CD8-positive, alpha-beta memory T cell (primary cell): ENCODE results near the gene EVA1B. TPM values are rescaled to one million over a fixed set of nuclear protein-coding genes. Genes with fewer than 3 reads are reported as not detected.

Experiments
- CTCF ChIA-PET: fragments of 350-600 bp; sonication (Branson Sonifier 250); formaldehyde crosslinking; loops from one replicate; lab custom pipeline; 2021; ENCODE audit warnings: antibody characterized with exemption; lab: Charles Lee
- POLR2A ChIA-PET: fragments of 350-600 bp; sonication (Branson Sonifier 250); formaldehyde crosslinking; loops from one replicate; lab custom pipeline; 2021; ENCODE audit warnings: antibody characterized with exemption; lab: Charles Lee
- DNase-seq, 5 donors: peaks; one replicate each; pipeline versions ENCODE4 v3.0.0 to v3.0.0-alpha.2; 2020 to 2022; ENCODE audit warnings: mixed read lengths in 1 of 5
- H3K27ac ChIP-seq: one replicate; pipeline ENCODE4 v1.7.0; 2013; ENCODE audit warnings: low read depth, mild to moderate bottlenecking, low read length, moderate library complexity
- H3K27me3 ChIP-seq: 2 replicates; pipeline ENCODE4 v1.7.0; 2013; ENCODE audit warnings: low read length, mild to moderate bottlenecking; ENCODE audit not compliant: insufficient read depth, poor library complexity, severe bottlenecking
- H3K36me3 ChIP-seq: 2 replicates; pipeline ENCODE4 v1.7.0; 2013; ENCODE audit warnings: mild to moderate bottlenecking, low read length, moderate library complexity; ENCODE audit not compliant: insufficient read depth
- H3K4me1 ChIP-seq: 2 replicates; pipeline ENCODE4 v1.7.0; 2013; ENCODE audit warnings: mild to moderate bottlenecking, low read length, moderate library complexity; ENCODE audit not compliant: insufficient read depth
- H3K4me3 ChIP-seq: 2 replicates; pipeline ENCODE4 v1.7.0; 2013; ENCODE audit warnings: mild to moderate bottlenecking, low read length
- H3K9me3 ChIP-seq: 2 replicates; pipeline ENCODE4 v1.7.0; 2013; ENCODE audit warnings: mild to moderate bottlenecking, low read length
- H3K27ac Mint-ChIP-seq, 8 donors: one replicate each; pipeline ENCODE4 v1.8.0; 2020 to 2021; ENCODE audit warnings: mixed read lengths in 8 of 8, mild to moderate bottlenecking in 6 of 8, inconsistent platforms in 3 of 8, moderate library complexity in 3 of 8
- H3K27me3 Mint-ChIP-seq, 2 donors: one replicate each; pipeline ENCODE4 v1.8.0; 2020 to 2021; ENCODE audit warnings: mixed read lengths in 2 of 2, mild to moderate bottlenecking in 1 of 2, moderate library complexity in 1 of 2
- H3K36me3 Mint-ChIP-seq, 3 donors: one replicate each; pipeline ENCODE4 v1.8.0; 2020 to 2021; ENCODE audit warnings: mixed read lengths in 3 of 3, inconsistent platforms in 1 of 3, mild to moderate bottlenecking in 1 of 3
- H3K4me1 Mint-ChIP-seq, 3 donors: one replicate each; pipeline ENCODE4 v1.8.0; 2020 to 2021; ENCODE audit warnings: mixed read lengths in 3 of 3, inconsistent platforms in 1 of 3, mild to moderate bottlenecking in 1 of 3
- H3K4me3 Mint-ChIP-seq, 7 donors: one replicate each; pipeline ENCODE4 v1.8.0; 2020 to 2021; ENCODE audit warnings: mixed read lengths in 7 of 7, mild to moderate bottlenecking in 6 of 7, moderate library complexity in 4 of 7, inconsistent platforms in 2 of 7
- H3K9me3 Mint-ChIP-seq, 5 donors: one replicate each; pipeline ENCODE4 v1.8.0; 2020 to 2022; ENCODE audit warnings: mixed read lengths in 5 of 5, mild to moderate bottlenecking in 3 of 5, moderate library complexity in 2 of 5, inconsistent platforms in 1 of 5
- polyA plus RNA-seq: library from polyadenylated mRNA; unstranded; fragments of 300-500 nt; fragmentation: Illumina TruSeq; gene quantifications from one replicate; pipeline ENCODE4 v1.2.3, GENCODE V29; 2021
- total RNA-seq, 2 experiments: library from RNA; stranded (reverse); gene quantifications; one replicate each; pipeline ENCODE4 v1.2.3, GENCODE V29; 2021

EVA1B gene
- total and polyA plus RNA-seq, 3 experiments from 2014 or later = 8.1 to 16.3 (median 13.6) TPM

GRCh38 chr1:36285443-36286101 is 37.9 kb downstream of the EVA1B start:
- Mint-ChIP-seq H3K4me3 (no peak overlapping the region), H3K27me3 (no peaks in the 10 kb centered on the region), H3K9me3 (no peaks in the 10 kb centered on the region), H3K4me1 (peaks cover 14 to 24% (median 16%) of the 10 kb centered on the region in 3 donors), H3K27ac (peak overlapping the region in 7 of 8 donors; percentile 30 to 87 (median 72)), H3K36me3 (peaks cover 5 to 82% (median 15%) of the 10 kb centered on the region in 3 donors)
- peak; percentile 49 to 76 (median 61) for DNase-seq
- Histone ChIP-seq H3K27me3 (no peaks in the 10 kb centered on the region), H3K36me3 (peaks cover 62% of the 10 kb centered on the region), H3K9me3 (no peaks in the 10 kb centered on the region), H3K4me1 (peaks cover 5% of the 10 kb centered on the region), H3K27ac (no peak overlapping the region), H3K4me3 (no peak overlapping the region)
- POLR2A ChIA-PET = interaction anchor here (1.0 to 1.9 kb wide), 2 partner anchors 97 to 136 kb away, joined by 5 to 6 read pairs; partner anchors contain the start of gene TRAPPC3
- CTCF ChIA-PET = interaction anchor here (0.7 to 5.0 kb wide), 29 partner anchors 9 to 191 kb away, joined by 3 to 31 read pairs (median 4); partner anchors contain the start of genes MAP7D1, SH3D21, THRAP3 and TRAPPC3

- Mint-ChIP-seq H3K9me3 (no peaks in the 10 kb centered on the region), H3K36me3 (peaks cover 5 to 76% (median 15%) of the 10 kb centered on the region in 3 donors)
These were observed 38.9 kb downstream of the EVA1B start for GRCh38 chr1:36284517-36284916.

GRCh38 chr1:36284061-36284460 is 39.4 kb downstream of the EVA1B start:
- Mint-ChIP-seq H3K27ac (peak overlapping the region in 6 of 8 donors; percentile 26 to 79 (median 43)), H3K4me1 (peaks cover 22 to 37% (median 31%) of the 10 kb centered on the region in 3 donors), H3K9me3 (no peaks in the 10 kb centered on the region), H3K27me3 (no peaks in the 10 kb centered on the region), H3K4me3 (no peak overlapping the region), H3K36me3 (peaks cover 5 to 74% (median 15%) of the 10 kb centered on the region in 3 donors)
- Histone ChIP-seq H3K4me1 (peaks cover 5% of the 10 kb centered on the region), H3K27ac (no peak overlapping the region), H3K9me3 (no peaks in the 10 kb centered on the region), H3K4me3 (no peak overlapping the region), H3K36me3 (peaks cover 51% of the 10 kb centered on the region), H3K27me3 (no peaks in the 10 kb centered on the region)
- no peak for DNase-seq
- ChIA-PET POLR2A (no interaction called here), CTCF (interaction anchor here (1.3 to 2.4 kb wide), 2 partner anchors 14 to 96 kb away, joined by 4 to 13 read pairs; no protein-coding TSS in a partner anchor)

More at GRCh38 chr1:36284517-36284916, 38.9 kb downstream of the EVA1B start:
- peaks cover 56% of the 10 kb centered on the region for H3K36me3 ChIP-seq
- H3K4me1 Mint-ChIP-seq = peaks cover 22 to 34% (median 26%) of the 10 kb centered on the region in 3 donors
- no peaks in the 10 kb centered on the region for H3K9me3 ChIP-seq
- H3K4me1 ChIP-seq = peaks cover 5% of the 10 kb centered on the region
- H3K27me3 Mint-ChIP-seq = no peaks in the 10 kb centered on the region
- H3K27ac ChIP-seq = no peak overlapping the region
- ChIA-PET POLR2A (no interaction called here), CTCF (interaction anchor here (1.4 to 5.0 kb wide), 4 partner anchors 66 to 135 kb away, joined by 4 to 31 read pairs (median 6); partner anchors contain the start of gene TRAPPC3)
- peak overlapping the region in 4 of 8 donors; percentile 19 to 38 (median 32) for H3K27ac Mint-ChIP-seq
- DNase-seq = no peak
- no peak overlapping the region for H3K4me3 ChIP-seq
- H3K4me3 Mint-ChIP-seq = no peak overlapping the region
- H3K27me3 ChIP-seq = no peaks in the 10 kb centered on the region

- peak overlapping the region; percentile 13 to 80 (median 54) for H3K27ac Mint-ChIP-seq
- ChIA-PET CTCF (interaction anchor here (1.4 to 4.9 kb wide), 4 partner anchors 16 to 130 kb away, joined by 3 to 18 read pairs (median 4); partner anchors contain the start of genes THRAP3 and TRAPPC3), POLR2A (no interaction called here)
- Histone ChIP-seq H3K36me3 (peaks cover 25% of the 10 kb centered on the region), H3K9me3 (no peaks in the 10 kb centered on the region), H3K27ac (no peak overlapping the region), H3K27me3 (no peaks in the 10 kb centered on the region), H3K4me3 (no peak overlapping the region), H3K4me1 (no peaks in the 10 kb centered on the region)
- no peak for DNase-seq
- no peaks in the 10 kb centered on the region for H3K9me3 Mint-ChIP-seq
- H3K4me1 Mint-ChIP-seq = peaks cover 13 to 31% (median 22%) of the 10 kb centered on the region in 3 donors
- H3K27me3 Mint-ChIP-seq = no peaks in the 10 kb centered on the region
- H3K36me3 Mint-ChIP-seq = peaks cover 0 to 41% (median 2%) of the 10 kb centered on the region in 3 donors
- no peak overlapping the region for H3K4me3 Mint-ChIP-seq
These were observed 43.6 kb downstream of the EVA1B start for GRCh38 chr1:36279789-36280296.

GRCh38 chr1:36279110-36279788 is 44.2 kb downstream of the EVA1B start:
- Mint-ChIP-seq H3K27me3 (no peaks in the 10 kb centered on the region), H3K9me3 (no peaks in the 10 kb centered on the region), H3K36me3 (peaks cover 0 to 38% (median 2%) of the 10 kb centered on the region in 3 donors), H3K4me1 (peaks cover 13 to 31% (median 22%) of the 10 kb centered on the region in 3 donors), H3K4me3 (no peak overlapping the region), H3K27ac (peak overlapping the region in 7 of 8 donors; percentile 43 to 80 (median 56))
- no peak for DNase-seq
- H3K27me3 ChIP-seq = no peaks in the 10 kb centered on the region
- no peaks in the 10 kb centered on the region for H3K4me1 ChIP-seq
- ChIA-PET CTCF (interaction anchor here (0.8 to 4.9 kb wide), 4 partner anchors 16 to 129 kb away, joined by 3 to 18 read pairs (median 3); partner anchors contain the start of genes THRAP3 and TRAPPC3), POLR2A (interaction anchor here (0.6 kb wide), 1 partner anchor 88 kb away, joined by 4 read pairs; no protein-coding TSS in a partner anchor)
- peaks cover 19% of the 10 kb centered on the region for H3K36me3 ChIP-seq
- H3K9me3 ChIP-seq = no peaks in the 10 kb centered on the region
- no peak overlapping the region for H3K27ac ChIP-seq
- H3K4me3 ChIP-seq = no peak overlapping the region

- Mint-ChIP-seq H3K9me3 (no peaks in the 10 kb centered on the region), H3K27ac (peak overlapping the region in 2 of 8 donors; percentile 21 to 60), H3K36me3 (peaks cover 0 to 38% (median 2%) of the 10 kb centered on the region in 3 donors), H3K4me1 (peaks cover 13 to 36% (median 31%) of the 10 kb centered on the region in 3 donors), H3K27me3 (no peaks in the 10 kb centered on the region), H3K4me3 (no peak overlapping the region)
- H3K36me3 ChIP-seq = no peaks in the 10 kb centered on the region
- ChIA-PET POLR2A (no interaction called here), CTCF (interaction anchor here (1.0 kb wide), 1 partner anchor 73 kb away, joined by 3 read pairs; no protein-coding TSS in a partner anchor)
- no peak for DNase-seq
- H3K9me3 ChIP-seq = no peaks in the 10 kb centered on the region
- H3K27ac ChIP-seq = no peak overlapping the region
- H3K27me3 ChIP-seq = no peaks in the 10 kb centered on the region
- H3K4me1 ChIP-seq = no peaks in the 10 kb centered on the region
- no peak overlapping the region for H3K4me3 ChIP-seq
These were observed 46.8 kb downstream of the EVA1B start for GRCh38 chr1:36276688-36277087.

- no peak overlapping the region for H3K4me3 Mint-ChIP-seq
- H3K27ac Mint-ChIP-seq = peak overlapping the region in 1 of 8 donors; percentile 26
- no peaks in the 10 kb centered on the region for H3K9me3 Mint-ChIP-seq
- Histone ChIP-seq H3K4me3 (no peak overlapping the region), H3K9me3 (no peaks in the 10 kb centered on the region), H3K36me3 (no peaks in the 10 kb centered on the region), H3K27ac (no peak overlapping the region), H3K27me3 (no peaks in the 10 kb centered on the region), H3K4me1 (no peaks in the 10 kb centered on the region)
- H3K4me1 Mint-ChIP-seq = peaks cover 7 to 29% (median 24%) of the 10 kb centered on the region in 3 donors
- H3K36me3 Mint-ChIP-seq = peaks cover 0 to 41% (median 3%) of the 10 kb centered on the region in 3 donors
- POLR2A ChIA-PET = no interaction called here
- no peaks in the 10 kb centered on the region for H3K27me3 Mint-ChIP-seq
- no peak for DNase-seq
- CTCF ChIA-PET = no interaction called here
These were observed 49.2 kb downstream of the EVA1B start for GRCh38 chr1:36274201-36274600.
